ENCODE results near the gene SLC10A7. TPM values are rescaled to one million over a fixed set of nuclear protein-coding genes. Genes with fewer than 3 reads are reported as not detected.

SLC10A7 gene
- total RNA-seq, 2 experiments from 2014 or later = 10.7 to 11.0 TPM

- H3K36me3 Mint-ChIP-seq (ENCODE audit: low read depth) = peaks cover 22% of the 10 kb centered on the region
- no peak overlapping the region for H3K27ac Mint-ChIP-seq
- peaks cover 4% of the 10 kb centered on the region for H3K4me1 Mint-ChIP-seq (ENCODE audit: low read depth)
- DNase-seq (no peak), ATAC-seq (no peak)
- no peak overlapping the region for H3K4me3 Mint-ChIP-seq
- intact Hi-C loops (cut with micrococcal nuclease) = no loop called here
- H3K27me3 Mint-ChIP-seq = no peaks in the 10 kb centered on the region
- peaks cover 14% of the 10 kb centered on the region for H3K9me3 Mint-ChIP-seq
- CTCF ChIA-PET = no interaction called here
- TF ChIP-seq CTCF (IDR thresholded peaks at IDR 0.05) = no peak
- POLR2A ChIA-PET = no interaction called here
These were observed 43.7 kb downstream of the SLC10A7 start for GRCh38 chr4:146478009-146478408.

DNA sequence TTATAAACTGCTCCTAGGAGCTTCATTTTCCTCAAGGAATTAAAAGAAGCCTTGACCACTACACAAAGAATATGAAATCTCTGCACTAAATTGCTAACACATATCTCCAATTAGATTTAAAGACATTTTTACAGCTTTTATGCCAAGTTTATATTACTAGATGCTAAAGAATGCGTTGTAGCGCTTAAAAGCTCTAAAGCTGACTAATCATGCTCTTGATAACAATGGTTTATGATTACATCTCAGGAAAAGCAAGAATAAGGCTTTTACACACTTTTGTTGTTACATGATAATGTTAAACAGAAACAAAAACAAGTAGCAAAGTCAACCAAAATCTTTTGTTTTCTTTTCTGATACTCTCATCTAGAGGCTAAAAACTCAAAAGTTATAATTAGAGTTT, 44.7 kb downstream of the SLC10A7 start:
- Mint-ChIP-seq H3K27me3 (no peaks in the 10 kb centered on the region), H3K4me3 (no peak overlapping the region), H3K9me3 (peaks cover 7% of the 10 kb centered on the region), H3K4me1 (ENCODE audit: low read depth) (peaks cover 4% of the 10 kb centered on the region), H3K36me3 (ENCODE audit: low read depth) (peaks cover 14% of the 10 kb centered on the region), H3K27ac (no peak overlapping the region)
- no peak for TF ChIP-seq CTCF (IDR thresholded peaks at IDR 0.05)
- POLR2A ChIA-PET = no interaction called here
- intact Hi-C loops (cut with micrococcal nuclease) = no loop called here
- DNase-seq (no peak), ATAC-seq (no peak)
- CTCF ChIA-PET = no interaction called here

DNA sequence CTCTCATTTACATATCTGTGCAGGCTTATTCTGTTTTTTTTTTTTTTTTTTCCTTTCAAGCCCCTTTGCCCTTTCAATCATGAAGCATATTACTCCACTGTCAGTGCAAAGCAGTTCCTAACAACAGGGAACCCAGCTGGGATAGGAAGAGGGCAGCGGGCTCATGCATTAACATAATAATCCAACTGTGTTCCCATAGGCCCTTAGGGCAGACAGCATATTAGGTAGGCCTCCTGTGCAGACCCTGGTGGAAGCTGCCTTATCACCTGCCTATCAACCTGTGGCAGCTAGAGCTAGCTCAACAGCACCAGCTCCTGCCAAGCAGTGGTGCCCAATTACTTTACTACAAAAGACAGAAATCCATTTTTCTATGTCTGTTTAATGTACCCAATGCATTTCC, 49.3 kb downstream of the SLC10A7 start:
- Mint-ChIP-seq H3K4me3 (no peak overlapping the region), H3K36me3 (ENCODE audit: low read depth) (peaks cover 2% of the 10 kb centered on the region), H3K4me1 (ENCODE audit: low read depth) (no peaks in the 10 kb centered on the region), H3K27ac (no peak overlapping the region), H3K27me3 (no peaks in the 10 kb centered on the region), H3K9me3 (no peaks in the 10 kb centered on the region)
- POLR2A ChIA-PET = no interaction called here
- intact Hi-C loops (cut with micrococcal nuclease) = no loop called here
- no peak for DNase-seq
- no peak for ATAC-seq
- TF ChIP-seq CTCF (IDR thresholded peaks at IDR 0.05) = no peak
- CTCF ChIA-PET = no interaction called here

- H3K27ac Mint-ChIP-seq = no peak overlapping the region
- intact Hi-C loops (cut with micrococcal nuclease) = no loop called here
- no peak for TF ChIP-seq CTCF (IDR thresholded peaks at IDR 0.05)
- ChIA-PET POLR2A (no interaction called here), CTCF (no interaction called here)
- no peaks in the 10 kb centered on the region for H3K27me3 Mint-ChIP-seq
- peaks cover 3% of the 10 kb centered on the region for H3K4me1 Mint-ChIP-seq (ENCODE audit: low read depth)
- H3K4me3 Mint-ChIP-seq = no peak overlapping the region
- ATAC-seq = no peak
- H3K36me3 Mint-ChIP-seq (ENCODE audit: low read depth) = peaks cover 2% of the 10 kb centered on the region
- DNase-seq = no peak
- H3K9me3 Mint-ChIP-seq = no peaks in the 10 kb centered on the region
These were observed 51.1 kb downstream of the SLC10A7 start for GRCh38 chr4:146470604-146471003.

DNA sequence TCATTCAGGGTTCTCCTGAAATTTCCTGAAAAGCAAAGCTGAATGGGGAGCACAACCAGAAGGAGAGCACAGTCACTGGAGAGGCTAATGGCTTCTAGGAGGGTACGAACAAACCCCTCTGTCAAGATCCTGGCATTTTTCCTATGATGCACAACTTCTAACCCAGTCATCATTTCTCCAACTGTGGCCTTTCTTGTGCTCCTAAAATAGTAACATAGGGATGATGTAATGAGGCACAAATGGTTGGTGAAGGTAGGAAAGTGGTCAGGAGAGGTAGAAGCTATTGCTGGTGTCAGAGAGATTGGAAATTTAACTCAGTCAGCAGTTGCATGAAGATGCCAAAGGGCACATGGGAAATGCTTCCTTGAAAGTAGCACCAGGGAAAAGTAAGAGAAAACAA, 52.7 kb downstream of the SLC10A7 start:
- CTCF ChIA-PET = no interaction called here
- intact Hi-C loops (cut with micrococcal nuclease) = no loop called here
- peaks cover 2% of the 10 kb centered on the region for H3K36me3 Mint-ChIP-seq (ENCODE audit: low read depth)
- H3K27me3 Mint-ChIP-seq = no peaks in the 10 kb centered on the region
- DNase-seq (no peak), ATAC-seq (no peak)
- H3K9me3 Mint-ChIP-seq = no peaks in the 10 kb centered on the region
- POLR2A ChIA-PET = interaction anchor here (0.7 kb wide), 1 partner anchor 1608 kb away, joined by 3 read pairs; no protein-coding TSS in a partner anchor
- no peak for TF ChIP-seq CTCF (IDR thresholded peaks at IDR 0.05)
- peaks cover 5% of the 10 kb centered on the region for H3K4me1 Mint-ChIP-seq (ENCODE audit: low read depth)
- no peak overlapping the region for H3K4me3 Mint-ChIP-seq
- no peak overlapping the region for H3K27ac Mint-ChIP-seq

Measured in activated CD8-positive, alpha-beta T cell treated with anti-CD3 and anti-CD28 coated beads for 36 hours (primary cell).